GM21619 (cell line): ENCODE data around the gene DAZAP1.
"Not testable (repeated sequence)": the region's sequence is repeated elsewhere in the genome, so short reads cannot be mapped to it uniquely, and the experiment has no call there.

Experiments
- ATAC-seq: cut with Tn5 transposase; IDR thresholded peaks from one replicate; pipeline ENCODE4 v1.9.1; 2021; ENCODE audit not compliant: unreplicated experiment

DAZAP1 gene

GRCh38 chr19:1471010-1471514 lies 63.7 kb downstream of the DAZAP1 start:
- no peak for ATAC-seq

GRCh38 chr19:1471515-1472160 lies 64.3 kb downstream of the DAZAP1 start:
- no peak for ATAC-seq

- ATAC-seq: no peak
Observed at GRCh38 chr19:1472231-1473084, 65.1 kb downstream of the DAZAP1 start.

- ATAC-seq: no peak
Observed at GRCh38 chr19:1473085-1473851, 65.9 kb downstream of the DAZAP1 start.

GRCh38 chr19:1474011-1474764 lies 66.8 kb downstream of the DAZAP1 start:
- ATAC-seq: no peak

- ATAC-seq: no peak
Observed at GRCh38 chr19:1474765-1475351, 67.5 kb downstream of the DAZAP1 start.

- ATAC-seq: no peak
Observed at GRCh38 chr19:1475751-1476437, 68.5 kb downstream of the DAZAP1 start.

- not testable (repeated sequence) for ATAC-seq
Observed at GRCh38 chr19:1477056-1477455, 69.7 kb downstream of the DAZAP1 start.

- peak; percentile 77 for ATAC-seq
Observed at GRCh38 chr19:1478934-1479707, 71.7 kb downstream of the DAZAP1 start, which contains the start of gene C19orf25. TSS of gene C19orf25 (minus strand) at chr19:1479215. CDS start at chr19:1478903, 312 bp downstream.

- ATAC-seq: no peak
Observed at GRCh38 chr19:1481224-1481892, 74.0 kb downstream of the DAZAP1 start.

- no peak for ATAC-seq
Observed at GRCh38 chr19:1481893-1482360, 74.5 kb downstream of the DAZAP1 start.

- no peak for ATAC-seq
Observed at GRCh38 chr19:1482361-1483130, 75.2 kb downstream of the DAZAP1 start.

- ATAC-seq: no peak
Observed at GRCh38 chr19:1483131-1483978, 76.0 kb downstream of the DAZAP1 start.

- no peak for ATAC-seq
Observed at GRCh38 chr19:1483979-1484428, 76.6 kb downstream of the DAZAP1 start.
